HFFc6 (cell line): Measurements from ENCODE around the gene HUWE1. TPM values are rescaled to one million over a fixed set of nuclear protein-coding genes. Genes with fewer than 3 reads are reported as not detected.
"Not testable (repeated sequence)": the region's sequence is repeated elsewhere in the genome, so short reads cannot be mapped to it uniquely, and the experiment has no call there.

ENCODE experiments used
- DNase-seq: peaks from one replicate; pipeline ENCODE4 v3.0.0-alpha.2; 2018
- H3K27ac Mint-ChIP-seq: 2 replicates; pipeline ENCODE4 v1.8.0; 2020; ENCODE audit warnings: mild to moderate bottlenecking, mixed read lengths
- H3K27me3 Mint-ChIP-seq: 2 replicates; pipeline ENCODE4 v1.8.0; 2021; ENCODE audit warnings: mild to moderate bottlenecking, moderate library complexity, mixed read lengths; ENCODE audit not compliant: insufficient read depth
- H3K36me3 Mint-ChIP-seq: 2 replicates; pipeline ENCODE4 v1.8.0; 2021; ENCODE audit warnings: low read depth, mixed read lengths
- H3K4me1 Mint-ChIP-seq: 2 replicates; pipeline ENCODE4 v1.8.0; 2020; ENCODE audit warnings: low read depth, mixed read lengths
- H3K4me3 Mint-ChIP-seq: 2 replicates; pipeline ENCODE4 v1.8.0; 2020; ENCODE audit warnings: mild to moderate bottlenecking, moderate library complexity, mixed read lengths
- H3K9me3 Mint-ChIP-seq: 2 replicates; pipeline ENCODE4 v1.8.0; 2020; ENCODE audit warnings: mild to moderate bottlenecking, mixed read lengths
- total RNA-seq, 6 experiments: library from RNA; stranded (reverse); fragmentation: NEBNext Ultra II Directional; extraction: Animal tissue kit (Norgen Biotek cat#: 25700); gene quantifications; 2 replicates in 1 of 6; 3 replicates in 5 of 6; pipeline ENCODE4 v1.2.3, GENCODE V29; 2021
- TF ChIP-seq, protein P1 (sequence below): fragments of 200-600 bp; sonication (generic); IDR thresholded peaks from 2 replicates; pipeline ENCODE4 v1.5.0; 2021; ENCODE audit warnings: antibody characterized with exemption, mild to moderate bottlenecking

The HUWE1 gene
- total RNA-seq, 6 experiments from 2014 or later: 128 to 199 (median 146) TPM

DNA sequence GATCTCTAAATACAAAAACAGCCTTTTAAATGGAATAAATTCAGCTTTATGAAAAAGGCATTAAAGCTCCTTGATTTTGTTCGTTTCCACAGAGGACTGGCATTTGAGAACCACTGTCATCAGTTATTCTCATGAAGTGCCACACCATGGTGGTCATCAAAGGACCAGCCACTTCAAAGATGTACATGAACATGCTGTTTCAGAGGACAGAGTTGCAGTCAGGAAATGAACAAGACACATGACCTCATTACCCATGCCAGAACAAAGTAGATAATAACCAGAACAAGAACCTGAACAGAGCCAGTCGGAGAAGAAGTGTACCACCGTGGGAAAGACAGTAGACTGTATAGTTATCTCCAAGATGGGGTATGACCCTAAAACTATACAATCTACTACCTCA, 129.7 kb downstream of the HUWE1 start:
- Mint-ChIP-seq H3K4me1 (peaks cover 17% of the 10 kb centered on the region), H3K36me3 (peaks cover 51% of the 10 kb centered on the region)

DNA sequence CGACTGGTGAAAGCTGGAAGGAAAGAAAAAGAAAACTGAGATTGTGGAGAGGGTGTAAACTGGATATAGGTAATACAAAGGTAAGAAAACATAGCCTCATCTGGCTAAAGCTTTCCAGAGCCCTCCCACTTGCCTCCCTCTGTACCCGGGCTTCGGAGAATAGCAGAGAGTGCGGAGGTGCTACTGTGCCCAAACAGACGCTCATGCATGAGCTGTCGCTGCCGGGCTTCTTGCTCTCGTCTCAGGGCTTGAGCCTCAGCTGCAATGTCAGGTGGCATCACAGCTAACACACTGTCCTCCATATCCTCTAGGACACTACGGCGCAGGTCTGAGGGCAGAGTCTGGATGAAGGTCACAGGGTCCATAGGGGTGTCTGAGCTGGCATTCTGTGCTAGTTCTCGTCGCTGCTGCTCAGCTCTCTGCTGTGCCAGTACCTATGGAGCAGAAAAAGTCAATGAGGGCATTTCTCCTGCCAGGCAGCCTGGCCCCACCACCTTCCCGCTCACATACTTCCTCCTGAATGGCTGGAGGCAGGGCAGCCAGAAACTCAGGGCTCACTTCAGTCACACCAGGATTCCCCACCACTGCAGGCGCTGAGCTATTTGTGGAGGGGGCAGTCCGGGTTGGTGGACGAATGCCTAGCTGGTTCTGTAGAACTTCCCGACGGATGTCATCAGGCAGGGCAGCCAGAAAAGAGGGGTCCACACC, 135.6 kb downstream of the HUWE1 start:
- Mint-ChIP-seq H3K27me3 (peaks cover 8% of the 10 kb centered on the region), H3K4me3 (no peak overlapping the region), H3K27ac (no peak overlapping the region), H3K9me3 (no peaks in the 10 kb centered on the region), H3K4me1 (peaks cover 3% of the 10 kb centered on the region), H3K36me3 (peaks cover 25% of the 10 kb centered on the region)
- TF ChIP-seq, protein P1, sequence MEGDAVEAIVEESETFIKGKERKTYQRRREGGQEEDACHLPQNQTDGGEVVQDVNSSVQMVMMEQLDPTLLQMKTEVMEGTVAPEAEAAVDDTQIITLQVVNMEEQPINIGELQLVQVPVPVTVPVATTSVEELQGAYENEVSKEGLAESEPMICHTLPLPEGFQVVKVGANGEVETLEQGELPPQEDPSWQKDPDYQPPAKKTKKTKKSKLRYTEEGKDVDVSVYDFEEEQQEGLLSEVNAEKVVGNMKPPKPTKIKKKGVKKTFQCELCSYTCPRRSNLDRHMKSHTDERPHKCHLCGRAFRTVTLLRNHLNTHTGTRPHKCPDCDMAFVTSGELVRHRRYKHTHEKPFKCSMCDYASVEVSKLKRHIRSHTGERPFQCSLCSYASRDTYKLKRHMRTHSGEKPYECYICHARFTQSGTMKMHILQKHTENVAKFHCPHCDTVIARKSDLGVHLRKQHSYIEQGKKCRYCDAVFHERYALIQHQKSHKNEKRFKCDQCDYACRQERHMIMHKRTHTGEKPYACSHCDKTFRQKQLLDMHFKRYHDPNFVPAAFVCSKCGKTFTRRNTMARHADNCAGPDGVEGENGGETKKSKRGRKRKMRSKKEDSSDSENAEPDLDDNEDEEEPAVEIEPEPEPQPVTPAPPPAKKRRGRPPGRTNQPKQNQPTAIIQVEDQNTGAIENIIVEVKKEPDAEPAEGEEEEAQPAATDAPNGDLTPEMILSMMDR: no peak
- DNase-seq: no peak

More for the DNA sequence above, 129.7 kb downstream of the HUWE1 start:
- Mint-ChIP-seq H3K9me3 (no peaks in the 10 kb centered on the region), H3K27me3 (peaks cover 7% of the 10 kb centered on the region), H3K27ac (peak overlapping the region; percentile 2; the same call in 1 of the 2 replicates), H3K4me3 (no peak overlapping the region)
- TF ChIP-seq, protein P1: no peak
- DNase-seq: no peak

DNA sequence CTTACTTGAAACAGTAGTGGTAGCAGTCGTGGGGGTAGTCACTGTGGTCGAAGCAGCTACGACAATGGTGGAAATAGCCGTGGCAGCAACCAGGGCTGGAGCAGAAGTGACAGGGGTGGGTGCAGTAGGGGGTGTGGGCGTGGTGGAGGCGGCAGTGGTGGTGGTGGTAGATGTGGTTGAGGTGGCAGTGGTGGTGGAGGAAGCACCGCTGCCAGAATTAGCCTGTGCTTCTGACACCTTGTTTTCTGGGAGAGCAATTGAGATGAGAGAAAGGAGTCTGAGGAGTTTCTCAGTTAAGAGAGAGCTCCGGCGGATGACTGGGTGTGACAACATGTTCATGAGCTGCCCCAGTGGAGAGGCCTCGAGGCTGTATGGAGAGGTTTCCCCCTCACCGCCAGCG, 138.9 kb downstream of the HUWE1 start:
- TF ChIP-seq, protein P1: no peak
- Mint-ChIP-seq H3K9me3 (no peaks in the 10 kb centered on the region), H3K27ac (no peak overlapping the region; the same call in 1 of the 2 replicates), H3K27me3 (peaks cover 11% of the 10 kb centered on the region), H3K4me1 (no peaks in the 10 kb centered on the region), H3K36me3 (peaks cover 20% of the 10 kb centered on the region; the same call in 1 of the 2 replicates), H3K4me3 (no peak overlapping the region)
- DNase-seq: no peak

DNA sequence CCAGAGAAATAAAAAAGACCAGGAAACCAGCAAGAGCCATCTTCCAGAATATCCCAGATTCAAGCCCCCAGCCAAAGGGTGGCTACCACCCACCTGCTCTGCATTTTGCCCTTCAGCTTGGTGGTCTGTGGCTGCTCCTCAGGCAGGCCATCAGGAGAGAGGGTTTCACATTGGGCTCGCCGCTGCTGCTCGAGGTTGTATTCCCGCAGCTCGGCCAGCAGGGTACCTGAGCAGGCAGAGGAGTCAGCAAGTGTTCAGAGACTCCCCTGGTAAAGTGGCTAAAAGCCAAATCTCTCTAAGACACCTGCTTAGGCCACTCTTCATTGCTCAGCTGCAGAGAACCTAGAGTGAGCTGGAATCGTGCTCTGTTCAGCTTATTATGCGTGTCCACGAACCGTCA, 141.6 kb downstream of the HUWE1 start:
- Mint-ChIP-seq H3K36me3 (peaks cover 32% of the 10 kb centered on the region; the same call in 1 of the 2 replicates), H3K9me3 (no peaks in the 10 kb centered on the region), H3K4me3 (no peak overlapping the region), H3K27me3 (peaks cover 13% of the 10 kb centered on the region), H3K27ac (no peak overlapping the region), H3K4me1 (peaks cover 13% of the 10 kb centered on the region)
- no peak for DNase-seq
- TF ChIP-seq, protein P1: no peak

DNA sequence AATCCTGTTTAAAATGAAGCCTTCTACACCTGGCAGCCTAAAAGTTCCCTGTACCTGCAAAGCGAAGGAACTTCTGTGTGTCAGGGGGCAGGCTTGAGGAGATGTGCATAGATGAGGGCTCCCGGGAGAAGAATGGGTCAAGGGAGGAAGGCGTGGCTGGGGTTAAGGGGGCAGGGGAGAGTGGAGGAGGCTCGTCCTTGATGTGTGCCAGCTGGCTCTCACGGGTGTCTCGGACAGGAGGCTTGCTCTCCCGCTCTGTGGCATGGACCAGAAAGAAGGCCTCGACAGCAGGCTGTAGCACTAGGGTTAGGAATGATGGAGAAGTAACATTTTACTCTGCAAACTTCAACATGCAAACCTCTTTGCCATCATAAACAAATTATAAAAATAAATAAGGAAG, 147.7 kb downstream of the HUWE1 start:
- Mint-ChIP-seq H3K36me3 (peaks cover 28% of the 10 kb centered on the region), H3K4me1 (peaks cover 13% of the 10 kb centered on the region), H3K27ac (no peak overlapping the region), H3K4me3 (no peak overlapping the region), H3K27me3 (peaks cover 6% of the 10 kb centered on the region; the same call in 1 of the 2 replicates), H3K9me3 (no peaks in the 10 kb centered on the region)
- DNase-seq: no peak
- TF ChIP-seq, protein P1: no peak

DNA sequence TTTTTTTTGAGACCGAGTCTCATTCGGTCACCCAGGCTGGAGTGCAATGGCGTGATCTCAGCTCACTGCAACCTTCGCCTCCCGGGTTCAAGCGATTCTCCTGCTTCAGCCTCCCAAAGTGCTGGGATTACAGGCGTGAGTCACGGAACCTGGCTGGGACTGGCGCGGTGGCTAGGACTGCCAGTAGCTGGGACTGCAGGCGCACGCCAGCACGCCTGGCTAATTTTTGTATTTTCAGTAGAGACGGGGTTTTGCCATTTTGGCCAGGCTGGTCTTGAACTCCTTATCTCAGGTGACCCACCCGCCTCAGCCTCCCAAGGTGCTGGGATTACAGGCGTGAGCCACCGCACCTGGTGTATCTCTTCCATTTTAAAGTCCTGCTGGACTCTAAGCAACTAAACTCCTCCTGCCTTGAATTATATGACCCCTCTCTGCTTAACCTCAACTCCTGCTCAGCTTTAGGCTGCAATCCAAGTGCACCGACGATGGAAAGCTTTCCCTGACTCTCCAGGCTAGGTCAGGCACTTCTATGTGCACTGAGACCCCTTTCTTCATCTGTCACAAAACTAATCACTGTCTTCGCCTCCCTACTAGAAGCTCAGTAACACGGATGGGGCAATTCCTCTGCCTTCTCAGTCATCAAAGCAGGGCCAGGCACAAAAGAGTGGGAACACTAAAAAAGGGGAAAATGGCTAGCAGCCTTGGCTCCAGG, 155.1 kb downstream of the HUWE1 start:
- Mint-ChIP-seq H3K36me3 (peaks cover 19% of the 10 kb centered on the region), H3K4me3 (peak overlapping the region; percentile 55; the same call in 1 of the 2 replicates), H3K27me3 (peaks cover 11% of the 10 kb centered on the region)
- not testable (repeated sequence) for H3K27ac Mint-ChIP-seq, H3K4me1 Mint-ChIP-seq, DNase-seq, H3K9me3 Mint-ChIP-seq
